KMS-11 (cell line): ENCODE results near the gene USP35.

Source experiments
- H2AFZ ChIP-seq: fragments of 200-600 bp; sonication (generic); 2 replicates; pipeline ENCODE4 v1.6.1; 2016; ENCODE audit warnings: antibody characterized with exemption, mixed run types, low read depth
- H3K27ac ChIP-seq: fragments of 200-600 bp; sonication (generic); 2 replicates; pipeline ENCODE4 v1.6.1; 2016; ENCODE audit warnings: mild to moderate bottlenecking, mixed run types
- H3K27me3 ChIP-seq: fragments of 200-600 bp; sonication (generic); 2 replicates; pipeline ENCODE4 v1.6.1; 2017; ENCODE audit warnings: mild to moderate bottlenecking, low read depth, mixed run types, moderate library complexity; ENCODE audit not compliant: insufficient read depth
- H3K36me3 ChIP-seq: fragments of 200-600 bp; sonication (generic); 2 replicates; pipeline ENCODE4 v1.6.1; 2017; ENCODE audit warnings: mild to moderate bottlenecking, mixed run types; ENCODE audit not compliant: insufficient read depth
- H3K4me1 ChIP-seq: fragments of 200-600 bp; sonication (generic); 2 replicates; pipeline ENCODE4 v1.6.1; 2016; ENCODE audit warnings: mild to moderate bottlenecking, low read depth, mixed run types; ENCODE audit not compliant: poor library complexity, severe bottlenecking
- H3K4me2 ChIP-seq: fragments of 200-600 bp; sonication (generic); 2 replicates; pipeline ENCODE4 v1.7.0; 2016; ENCODE audit warnings: mild to moderate bottlenecking, mixed run types
- H3K4me3 ChIP-seq: fragments of 200-600 bp; sonication (generic); IDR thresholded peaks from 2 replicates; pipeline ENCODE4 v1.6.1; 2017; ENCODE audit warnings: low read depth, low read length, mixed read lengths; ENCODE audit not compliant: insufficient read depth
- H3K79me2 ChIP-seq: fragments of 200-600 bp; sonication (generic); 2 replicates; pipeline ENCODE4 v1.6.1; 2016; ENCODE audit warnings: low read depth, mixed run types; ENCODE audit not compliant: insufficient read depth
- H3K9ac ChIP-seq: fragments of 200-600 bp; sonication (generic); 2 replicates; pipeline ENCODE4 v1.6.1; 2016; ENCODE audit warnings: mild to moderate bottlenecking, mixed run types
- H4K20me1 ChIP-seq: fragments of 200-600 bp; sonication (generic); 2 replicates; pipeline ENCODE4 v1.6.1; 2016; ENCODE audit warnings: mild to moderate bottlenecking, mixed run types; ENCODE audit not compliant: insufficient read depth
- TF ChIP-seq, protein P1 (sequence below): fragments of 200-600 bp; sonication (generic); conservative IDR thresholded peaks from 2 replicates; pipeline ENCODE4 v1.6.1; 2017; ENCODE audit warnings: low read depth, mild to moderate bottlenecking, antibody characterized with exemption, low read length, moderate library complexity, mixed read lengths

Gene USP35

GRCh38 chr11:78212586-78213371, 24.1 kb downstream of the USP35 start:
- H3K79me2 ChIP-seq: no peaks in the 10 kb centered on the region
- no peak overlapping the region for H3K27ac ChIP-seq
- H3K9ac ChIP-seq: no peak overlapping the region
- no peaks in the 10 kb centered on the region for H3K27me3 ChIP-seq
- no peaks in the 10 kb centered on the region for H4K20me1 ChIP-seq
- H3K4me3 ChIP-seq: no peak overlapping the region
- H3K4me1 ChIP-seq: no peaks in the 10 kb centered on the region
- no peak overlapping the region for H3K4me2 ChIP-seq
- H2AFZ ChIP-seq: no peak overlapping the region
- TF ChIP-seq, protein P1, sequence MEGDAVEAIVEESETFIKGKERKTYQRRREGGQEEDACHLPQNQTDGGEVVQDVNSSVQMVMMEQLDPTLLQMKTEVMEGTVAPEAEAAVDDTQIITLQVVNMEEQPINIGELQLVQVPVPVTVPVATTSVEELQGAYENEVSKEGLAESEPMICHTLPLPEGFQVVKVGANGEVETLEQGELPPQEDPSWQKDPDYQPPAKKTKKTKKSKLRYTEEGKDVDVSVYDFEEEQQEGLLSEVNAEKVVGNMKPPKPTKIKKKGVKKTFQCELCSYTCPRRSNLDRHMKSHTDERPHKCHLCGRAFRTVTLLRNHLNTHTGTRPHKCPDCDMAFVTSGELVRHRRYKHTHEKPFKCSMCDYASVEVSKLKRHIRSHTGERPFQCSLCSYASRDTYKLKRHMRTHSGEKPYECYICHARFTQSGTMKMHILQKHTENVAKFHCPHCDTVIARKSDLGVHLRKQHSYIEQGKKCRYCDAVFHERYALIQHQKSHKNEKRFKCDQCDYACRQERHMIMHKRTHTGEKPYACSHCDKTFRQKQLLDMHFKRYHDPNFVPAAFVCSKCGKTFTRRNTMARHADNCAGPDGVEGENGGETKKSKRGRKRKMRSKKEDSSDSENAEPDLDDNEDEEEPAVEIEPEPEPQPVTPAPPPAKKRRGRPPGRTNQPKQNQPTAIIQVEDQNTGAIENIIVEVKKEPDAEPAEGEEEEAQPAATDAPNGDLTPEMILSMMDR: no peak
- H3K36me3 ChIP-seq: no peaks in the 10 kb centered on the region

DNA sequence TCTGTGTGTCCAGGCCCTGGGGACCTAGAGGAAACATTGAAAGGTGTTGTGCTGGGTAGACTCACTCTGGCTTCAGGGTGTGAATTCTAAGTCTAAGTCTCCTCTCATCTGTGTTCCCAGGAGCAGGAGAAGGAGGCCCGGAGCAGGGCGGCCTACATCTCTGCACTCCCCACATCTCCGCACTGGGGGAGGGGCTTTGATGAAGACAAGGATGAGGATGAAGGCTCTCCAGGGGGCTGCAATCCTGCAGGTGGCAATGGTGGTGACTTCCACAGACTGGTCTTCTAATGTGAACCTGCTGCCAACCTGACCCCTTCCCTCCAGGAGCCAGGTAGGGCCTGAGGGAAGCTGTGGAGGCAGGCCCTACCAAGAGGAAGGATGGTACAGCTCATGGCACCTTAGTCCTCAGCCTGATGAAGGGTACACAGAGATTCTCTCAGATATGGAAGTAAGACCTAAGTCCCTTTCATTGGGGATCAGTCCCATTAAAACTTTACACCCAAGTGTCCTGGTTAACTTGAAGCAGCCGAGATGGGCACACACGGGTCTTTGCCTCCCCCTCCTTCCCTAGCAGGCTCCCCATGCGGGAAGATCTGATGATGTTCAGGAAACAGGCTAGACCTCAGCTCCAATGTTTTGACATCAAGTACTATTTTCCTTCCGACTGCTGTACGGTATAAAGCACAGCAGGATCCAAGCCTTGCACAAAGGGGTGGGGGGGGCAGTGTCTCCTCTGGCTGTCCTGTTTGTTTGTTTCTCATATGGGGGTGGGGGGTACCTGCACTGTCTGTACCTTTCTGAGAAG, 25.0 kb downstream of the USP35 start:
- TF ChIP-seq, protein P1: no peak
- no peaks in the 10 kb centered on the region for H3K27me3 ChIP-seq
- no peak overlapping the region for H2AFZ ChIP-seq
- H3K9ac ChIP-seq: no peak overlapping the region
- H3K27ac ChIP-seq: no peak overlapping the region
- no peaks in the 10 kb centered on the region for H3K79me2 ChIP-seq
- H4K20me1 ChIP-seq: no peaks in the 10 kb centered on the region
- H3K4me2 ChIP-seq: no peak overlapping the region
- H3K4me3 ChIP-seq: no peak overlapping the region
- H3K4me1 ChIP-seq: no peaks in the 10 kb centered on the region
- no peaks in the 10 kb centered on the region for H3K36me3 ChIP-seq

DNA sequence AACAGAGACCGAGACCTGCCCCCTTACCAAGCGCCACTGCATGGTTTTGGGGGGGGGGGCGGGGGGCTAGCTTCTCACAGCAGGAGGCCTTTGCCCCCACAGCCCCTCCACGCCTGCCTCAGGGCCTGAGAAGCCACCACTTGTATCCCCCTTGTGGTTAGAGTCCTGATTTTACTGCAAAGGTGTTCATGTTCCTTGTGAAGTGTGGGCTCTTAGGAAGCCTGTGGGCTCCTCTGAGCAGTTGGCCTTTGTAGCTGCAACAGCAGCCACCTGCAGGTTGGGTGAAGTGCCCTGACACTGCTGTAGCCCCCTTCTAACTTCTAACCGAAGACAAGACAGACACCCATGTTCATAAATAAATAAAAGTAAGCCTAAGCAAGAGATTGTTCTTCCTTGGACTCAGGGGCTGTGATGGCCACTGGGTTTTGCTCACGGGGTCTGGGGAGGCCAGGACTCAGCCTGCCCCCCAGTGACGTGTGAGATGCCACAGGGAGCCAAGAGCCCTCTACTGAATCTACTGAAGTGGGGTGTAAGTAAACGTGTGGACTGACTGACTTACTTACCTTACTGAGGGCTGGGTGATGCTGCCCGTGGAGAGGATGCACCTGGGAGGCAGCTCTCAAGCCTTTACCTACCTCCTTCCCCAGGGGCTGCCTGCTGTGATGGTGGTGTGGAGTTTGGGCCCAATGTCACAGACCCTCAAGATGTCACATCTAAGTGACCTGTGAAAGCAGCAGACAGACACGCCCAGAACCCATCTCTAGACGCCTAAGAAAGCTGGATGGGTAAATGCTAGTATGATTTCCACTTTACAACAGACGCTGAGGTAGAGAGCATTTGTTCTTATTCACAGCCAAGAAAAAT, 25.8 kb downstream of the USP35 start:
- no peaks in the 10 kb centered on the region for H3K79me2 ChIP-seq
- no peaks in the 10 kb centered on the region for H3K4me1 ChIP-seq
- H2AFZ ChIP-seq: no peak overlapping the region
- H3K36me3 ChIP-seq: no peaks in the 10 kb centered on the region
- TF ChIP-seq, protein P1: no peak
- H3K27me3 ChIP-seq: no peaks in the 10 kb centered on the region
- no peak overlapping the region for H3K27ac ChIP-seq
- H3K9ac ChIP-seq: no peak overlapping the region
- H3K4me2 ChIP-seq: no peak overlapping the region
- H4K20me1 ChIP-seq: no peaks in the 10 kb centered on the region
- no peak overlapping the region for H3K4me3 ChIP-seq

DNA sequence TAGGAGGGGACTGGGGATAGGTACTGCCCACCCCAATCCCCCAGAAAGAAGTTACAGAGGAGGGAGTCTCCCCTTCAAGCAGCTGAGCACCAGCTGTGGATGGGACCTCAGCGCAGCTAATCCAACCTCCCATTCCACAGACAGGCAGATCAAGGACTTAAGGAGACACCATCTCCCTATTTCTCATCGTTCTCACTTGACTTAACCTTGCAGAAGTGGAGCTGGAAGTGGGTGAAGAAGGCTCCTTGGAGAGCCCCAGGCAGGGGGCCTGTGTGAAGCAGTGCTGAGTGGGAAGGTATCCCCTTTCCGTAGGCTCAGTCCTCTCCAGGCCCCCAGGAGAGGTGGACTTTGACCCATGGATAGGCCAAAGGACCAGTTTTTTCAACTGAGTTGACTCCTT, 27.3 kb downstream of the USP35 start:
- H3K27ac ChIP-seq: no peak overlapping the region
- H4K20me1 ChIP-seq: no peaks in the 10 kb centered on the region
- H3K9ac ChIP-seq: no peak overlapping the region
- no peak overlapping the region for H2AFZ ChIP-seq
- no peak overlapping the region for H3K4me2 ChIP-seq
- no peaks in the 10 kb centered on the region for H3K27me3 ChIP-seq
- no peaks in the 10 kb centered on the region for H3K36me3 ChIP-seq
- H3K4me3 ChIP-seq: no peak overlapping the region
- TF ChIP-seq, protein P1: no peak
- no peaks in the 10 kb centered on the region for H3K4me1 ChIP-seq
- H3K79me2 ChIP-seq: no peaks in the 10 kb centered on the region
